ENCODE measurements around the gene CNN3.

Gene CNN3

GRCh38 chr1:94887106-94887505 lies 39.8 kb downstream of the CNN3 start:
- no peak for FAIRE-seq

DNA sequence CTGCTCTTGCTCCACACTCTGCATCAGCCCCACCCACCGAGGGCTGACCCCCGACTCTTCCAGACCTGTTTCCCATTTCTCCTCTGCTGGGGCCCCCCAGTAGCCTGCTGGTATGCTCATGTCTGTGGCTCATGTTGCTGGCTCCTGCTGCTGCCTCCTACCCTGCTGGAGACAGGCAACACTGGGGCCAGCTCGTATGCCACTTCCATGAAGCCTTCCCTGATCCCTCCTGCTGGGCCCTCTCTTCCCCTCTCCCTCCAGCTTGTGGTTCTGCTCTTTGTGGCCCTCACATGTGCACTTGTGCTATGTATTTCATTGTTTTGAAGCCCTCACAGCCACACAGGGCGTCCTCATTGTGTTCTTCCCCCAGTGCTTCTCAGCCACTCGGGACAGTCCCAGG lies 40.5 kb downstream of the CNN3 start:
- FAIRE-seq, result no peak

DNA sequence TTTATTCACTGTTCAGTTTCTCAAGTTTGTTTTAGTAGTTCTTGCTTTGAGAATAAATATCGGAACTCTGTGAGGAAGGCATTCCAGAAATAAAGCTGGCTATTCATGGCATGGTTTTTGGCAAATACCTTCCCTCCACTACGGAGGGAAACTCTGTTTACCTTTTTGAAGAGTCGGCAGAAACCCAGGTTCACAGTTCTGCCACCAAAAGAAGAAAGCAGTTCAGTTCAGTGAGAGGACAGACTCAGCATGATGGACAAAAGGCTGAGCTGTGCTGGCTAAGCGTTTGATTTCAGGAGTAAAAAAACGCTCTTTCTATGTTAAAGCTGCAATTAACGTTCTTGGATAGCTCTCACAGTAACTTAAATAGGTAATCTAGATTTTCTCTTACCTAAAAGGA lies 42.4 kb downstream of the CNN3 start:
- FAIRE-seq, result no peak

DNA sequence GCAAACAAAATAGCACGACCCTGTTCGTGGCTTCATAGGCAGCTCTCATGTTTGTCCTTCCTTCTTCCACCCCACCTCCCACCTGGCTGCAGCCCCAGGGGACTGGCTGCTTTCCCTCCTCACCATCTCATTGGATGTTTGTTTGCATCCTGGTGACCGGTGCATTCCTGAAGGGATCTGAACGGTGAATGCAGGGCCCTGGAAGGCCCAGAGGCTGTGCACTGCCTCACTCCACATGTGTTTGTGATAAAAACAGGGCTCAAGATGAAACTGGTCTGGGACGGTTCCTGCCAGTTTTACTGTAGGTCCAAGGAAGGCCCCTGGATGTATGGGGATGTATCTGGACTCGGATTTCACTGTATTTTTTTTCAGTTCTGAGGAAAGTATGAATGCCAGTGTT lies 42.8 kb downstream of the CNN3 start:
- FAIRE-seq, result no peak

- FAIRE-seq, result no peak
Measured at GRCh38 chr1:94883691-94884090, 43.2 kb downstream of the CNN3 start.

- FAIRE-seq, result no peak
Measured at GRCh38 chr1:94878329-94878728, 48.6 kb downstream of the CNN3 start.

- no peak for FAIRE-seq
Measured at GRCh38 chr1:94876362-94876761, 50.5 kb downstream of the CNN3 start.

DNA sequence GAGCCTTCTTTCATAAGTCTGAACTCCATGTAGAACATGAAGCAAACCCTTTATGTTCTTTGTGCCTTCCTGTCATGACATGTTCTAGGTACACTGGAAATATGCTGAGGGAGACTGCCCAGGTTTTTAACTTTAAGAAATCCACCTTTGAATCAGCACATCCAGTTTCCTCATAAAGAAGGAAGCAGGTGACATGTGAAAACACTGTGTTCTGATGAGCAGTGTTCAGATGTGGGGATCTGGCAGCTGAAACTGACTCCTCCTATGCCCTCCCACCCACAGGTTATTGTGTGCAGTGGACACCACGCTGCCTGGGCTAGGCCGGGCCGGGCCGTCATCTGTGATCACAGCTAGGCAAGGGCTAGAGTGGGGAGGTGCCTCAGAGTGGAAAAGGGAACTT lies 51.1 kb downstream of the CNN3 start:
- FAIRE-seq, result no peak

GRCh38 chr1:94874423-94874822 lies 52.5 kb downstream of the CNN3 start:
- FAIRE-seq, result no peak

DNA sequence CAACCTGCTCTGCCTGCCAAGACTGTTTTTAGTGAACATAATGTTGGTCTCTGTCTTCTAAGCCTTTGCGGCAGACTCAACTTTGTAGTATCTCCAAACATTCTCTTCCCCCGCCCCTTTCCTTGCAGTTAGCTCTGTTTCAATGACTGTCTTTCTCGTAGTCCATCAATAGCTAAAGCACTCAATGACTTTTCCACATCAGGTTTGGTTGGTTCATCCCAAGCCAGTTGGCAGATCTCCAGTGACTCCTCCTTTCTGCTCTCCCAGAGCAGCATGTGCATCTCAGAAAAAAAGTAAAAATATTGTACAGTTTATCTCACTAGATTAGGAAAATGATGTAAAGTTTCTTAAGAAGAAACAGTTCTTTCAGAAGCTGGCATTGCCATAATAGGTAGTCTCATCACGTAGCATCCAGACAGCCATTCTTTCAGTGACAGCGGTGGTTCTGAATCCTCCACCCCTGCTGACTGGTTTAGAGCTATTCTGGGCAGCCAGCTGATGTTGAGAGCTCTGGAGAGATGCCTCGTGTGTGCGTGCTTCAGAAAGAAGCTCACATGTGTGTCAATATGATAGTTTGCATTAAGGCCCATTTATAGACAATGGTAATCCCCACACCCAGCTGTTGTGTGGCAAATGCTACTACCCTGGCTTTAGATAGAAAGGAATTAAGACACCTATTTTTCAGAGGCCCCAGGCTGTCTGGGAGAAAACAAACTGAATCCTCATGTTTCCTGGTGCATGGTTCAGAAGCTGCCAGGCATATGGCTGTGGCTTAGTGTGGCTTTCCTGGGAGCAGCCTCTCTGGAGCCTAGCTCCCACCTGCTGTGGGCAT lies 53.2 kb downstream of the CNN3 start:
- no peak for FAIRE-seq

GRCh38 chr1:94872771-94873495 lies 54.0 kb downstream of the CNN3 start:
- FAIRE-seq, result no peak

- no peak for FAIRE-seq
Measured at GRCh38 chr1:94871031-94871430, 55.9 kb downstream of the CNN3 start.

DNA sequence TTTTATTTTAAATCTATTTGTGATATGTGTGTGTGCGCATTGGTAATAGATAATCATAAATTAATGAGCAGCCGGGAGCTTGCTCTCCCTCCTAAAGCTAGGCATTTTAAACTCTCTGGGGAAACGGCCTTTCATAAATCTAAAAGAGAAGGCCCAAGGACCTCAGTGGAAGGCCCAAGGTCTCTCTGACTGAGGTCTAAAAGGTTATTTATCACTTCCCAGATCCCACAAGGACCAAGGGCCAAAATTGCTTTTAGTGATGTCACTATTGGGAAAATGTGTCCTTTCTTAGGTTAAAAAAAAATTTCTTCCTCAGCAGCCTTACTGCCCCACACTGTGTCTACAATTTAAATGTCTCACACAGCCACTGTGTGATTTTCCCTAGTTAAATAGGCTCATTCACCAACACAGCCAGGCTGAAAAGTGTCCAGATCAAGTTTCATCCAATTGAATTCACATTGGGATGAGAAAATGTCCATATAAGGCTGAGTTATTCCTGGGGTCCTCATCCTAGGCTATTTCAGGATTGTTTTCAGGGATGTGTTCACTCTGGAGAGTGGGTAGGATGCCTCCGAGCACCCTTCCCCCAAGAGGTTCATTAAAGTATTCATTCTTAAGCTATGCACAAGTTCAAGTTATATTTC lies 60.6 kb downstream of the CNN3 start:
- no peak for FAIRE-seq

GRCh38 chr1:94865360-94865759 lies 61.5 kb downstream of the CNN3 start:
- FAIRE-seq, result no peak

DNA sequence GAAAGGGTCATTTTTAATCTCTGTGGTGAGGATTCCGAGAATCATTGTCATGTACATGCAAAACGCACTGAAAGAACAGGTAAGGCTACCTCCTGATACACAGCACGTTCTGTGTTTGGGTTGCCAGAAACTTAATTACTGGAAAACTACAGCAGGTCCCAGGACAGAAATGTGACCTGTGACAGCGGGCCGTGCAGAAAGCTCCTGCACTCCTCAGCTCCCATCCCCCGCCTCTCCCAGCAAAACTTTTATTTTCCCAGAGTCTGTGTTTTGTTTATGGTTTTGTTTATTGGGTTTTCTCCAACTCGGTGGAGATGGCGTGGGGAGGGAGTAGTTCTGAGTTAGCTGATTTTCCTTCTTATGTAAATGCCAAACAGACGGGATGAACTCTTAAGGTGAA lies 62.1 kb downstream of the CNN3 start:
- no peak for FAIRE-seq

- no peak for FAIRE-seq
Measured at GRCh38 chr1:94863919-94864318, 63.0 kb downstream of the CNN3 start.

- no peak for FAIRE-seq
Measured at GRCh38 chr1:94863297-94863911, 63.5 kb downstream of the CNN3 start.

DNA sequence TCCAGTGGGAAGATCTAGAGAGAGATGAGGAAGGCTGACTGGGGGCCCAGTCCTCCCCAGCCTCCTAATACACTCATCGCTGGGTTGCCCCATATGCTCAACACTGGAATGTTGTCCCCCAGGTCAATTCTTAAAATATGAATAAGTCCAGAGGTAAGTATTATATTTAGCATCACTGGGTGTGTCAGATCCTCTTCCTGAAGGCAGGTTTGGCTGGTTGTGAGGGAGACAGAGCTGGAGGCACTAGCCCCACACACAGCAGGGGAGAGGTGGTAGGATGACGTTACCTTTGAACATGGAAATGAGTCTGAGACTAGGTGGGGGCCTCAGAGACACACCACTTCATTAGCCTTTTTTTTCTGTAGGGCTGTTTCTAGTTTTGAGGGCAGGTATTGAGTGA lies 64.2 kb downstream of the CNN3 start:
- FAIRE-seq, result no peak

- FAIRE-seq, result no peak
Measured at GRCh38 chr1:94859174-94859573, 67.7 kb downstream of the CNN3 start.

DNA sequence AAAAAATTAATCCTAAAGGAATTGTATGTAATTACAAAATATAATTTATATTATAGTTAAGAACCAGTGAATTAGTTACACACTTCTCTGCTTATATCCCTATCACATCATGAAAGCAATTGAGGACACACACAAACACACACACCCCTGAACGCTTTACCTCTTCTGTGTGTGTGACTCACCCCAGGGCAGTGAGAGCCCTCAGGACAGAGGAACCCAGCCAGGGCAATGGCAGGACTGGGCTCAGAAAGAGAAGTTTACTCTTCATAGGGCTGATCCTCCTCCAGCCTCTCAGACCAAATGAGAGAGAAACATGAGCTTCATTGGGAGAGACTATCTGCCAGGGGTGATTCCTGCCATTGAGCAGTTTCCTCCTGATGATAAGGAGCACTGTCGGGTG lies 68.6 kb downstream of the CNN3 start:
- FAIRE-seq, result no peak

DNA sequence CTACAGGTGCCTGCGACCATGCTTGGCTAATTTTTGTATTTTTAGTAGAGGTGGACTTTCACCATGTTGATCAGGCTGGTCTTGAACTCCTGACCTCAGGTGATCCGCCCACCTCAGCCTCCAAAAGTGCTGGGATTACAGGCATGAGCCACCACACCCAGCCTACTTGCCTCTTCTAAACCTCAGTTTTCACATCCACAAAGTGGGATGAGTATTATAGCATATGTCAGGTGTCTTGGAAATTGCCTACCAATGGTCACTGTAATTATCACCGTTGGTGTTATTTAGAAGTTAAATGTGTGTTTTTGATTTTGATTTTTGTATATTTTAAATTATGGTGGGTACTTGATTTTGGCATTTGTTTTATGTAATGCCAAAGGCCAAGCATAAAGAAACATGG lies 70.0 kb downstream of the CNN3 start:
- no peak for FAIRE-seq

DNA sequence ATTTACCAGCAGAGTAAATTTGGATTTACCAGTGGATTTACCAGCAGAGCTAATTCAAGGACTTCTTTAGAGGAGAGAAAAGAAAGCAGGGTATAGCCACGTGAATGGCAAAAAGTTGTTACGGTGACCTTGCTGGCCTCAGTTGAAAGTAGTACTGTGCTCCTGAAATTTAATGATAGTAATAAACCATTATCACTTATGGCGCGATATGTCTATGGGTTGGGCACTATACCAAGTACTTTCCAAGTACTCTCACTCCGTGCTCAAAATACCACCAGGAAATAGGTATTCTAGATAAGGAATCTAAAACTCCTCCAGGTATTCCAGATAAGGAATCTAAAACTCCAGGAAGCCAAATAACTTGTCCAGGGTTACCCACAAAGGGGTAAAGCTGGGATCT lies 70.9 kb downstream of the CNN3 start:
- FAIRE-seq, result no peak

- no peak for FAIRE-seq
Measured at GRCh38 chr1:94855307-94855700, 71.6 kb downstream of the CNN3 start.

Measured in islet of Langerhans (tissue), 1 donor.